ENCODE data around the gene PCOLCE2. TPM values are rescaled to one million over a fixed set of nuclear protein-coding genes. Genes with fewer than 3 reads are reported as not detected.

Gene PCOLCE2
- total and polyA plus RNA-seq, 2 of the 8 experiments (the other 6 are each of a cell fraction or from before 2014, with no cell fraction given) = 11.1 to 12.6 TPM

DNA sequence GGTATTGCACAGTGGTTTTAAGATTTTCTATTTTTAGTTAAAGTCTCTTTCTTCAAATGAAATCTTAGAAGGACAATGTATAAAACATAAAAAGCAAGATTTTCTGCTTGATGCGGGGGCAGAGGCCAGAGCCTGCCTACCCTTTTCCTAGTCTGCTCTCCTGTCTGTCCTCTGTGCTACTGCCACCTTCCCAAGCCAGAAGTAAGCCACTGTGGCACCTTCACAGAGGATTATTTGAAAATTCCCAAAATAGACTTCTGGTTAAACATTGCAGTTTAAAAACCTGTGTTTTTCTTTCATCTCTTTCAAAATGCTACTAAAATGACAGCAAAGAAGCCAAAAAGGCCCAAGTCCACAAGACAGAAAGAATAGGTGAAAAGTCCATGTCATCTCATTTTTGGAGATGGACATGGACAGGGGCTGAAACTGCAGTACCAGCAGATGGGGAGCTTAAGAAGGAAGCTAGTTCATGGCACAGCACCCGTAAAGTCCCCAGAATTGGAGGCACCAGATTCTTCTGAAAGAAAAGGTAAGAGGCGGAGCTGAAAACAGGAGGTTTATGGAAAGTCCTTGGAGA, 37.6 kb upstream of the PCOLCE2 start (continued):
- TF ChIP-seq CHD2 (IDR thresholded peaks at IDR 0.05; ENCODE audit: low read length) = no peak
- no peak for TF ChIP-seq TBP (IDR thresholded peaks at IDR 0.05; ENCODE audit: low read depth, low read length)
- TF ChIP-seq MAX (IDR thresholded peaks at IDR 0.05) = no peak
- no peak for TF ChIP-seq CBX8 (IDR thresholded peaks at IDR 0.05; ENCODE audit: borderline replicate concordance, low read depth, low read length)
- no peak for TF ChIP-seq E2F6 (IDR thresholded peaks at IDR 0.05)
- TF ChIP-seq CHD7 (IDR thresholded peaks at IDR 0.05; ENCODE audit: insufficient replicate concordance, low read length) = no peak

Measured in H1 (cell line).